HepG2 (cell line): Measurements from ENCODE around the gene GAL3ST1. TPM values are rescaled to one million over a fixed set of nuclear protein-coding genes. Genes with fewer than 3 reads are reported as not detected.

Source experiments
- ATAC-seq: fragments of 200-7000 bp; cut with Tn5 transposase; 3 replicates; pipeline ENCODE4 v1.9.1; 2020; ENCODE audit warnings: mild to moderate bottlenecking, moderate library complexity
- BruUV-seq: library from RNA; stranded (reverse); fragments of 400-500 nt; replicated peaks from 2 replicates; lab custom pipeline; 2021; lab: Mats Ljungman, UMichigan
- CTCF ChIA-PET: fragments of 300-600 bp; formaldehyde crosslinking; extraction: SDS; loops from one replicate; lab custom pipeline; 2021; ENCODE audit warnings: low total read pairs, inconsistent platforms, low intra/inter-chr PET ratio; lab: Yijun Ruan, JAX
- POLR2A ChIA-PET: fragments of 350-600 bp; sonication (Branson Sonifier 250); formaldehyde crosslinking; loops from one replicate; lab custom pipeline; 2020; ENCODE audit warnings: antibody characterized with exemption, inconsistent platforms; lab: Yijun Ruan, JAX
- DNase-seq: peaks from one replicate; pipeline ENCODE4 v3.0.0-alpha.2; 2015; ENCODE audit warnings: low spot score
- FAIRE-seq: peaks from 3 replicates; lab custom pipeline; 2011; peaks lifted over from hg19 to GRCh38; lab: Jason Lieb, UNC
- H2AFZ ChIP-seq: one replicate; pipeline ENCODE4 v1.6.1; 2011; ENCODE audit warnings: low read length, inconsistent platforms
- H3K27ac ChIP-seq: fragments of 300-600 bp; 3 replicates; pipeline ENCODE4 v1.8.0; 2011; ENCODE audit warnings: mixed run types, mild to moderate bottlenecking, mixed read lengths, low read length, inconsistent platforms; ENCODE audit not compliant: insufficient read depth; ENCODE audit errors: extremely low read length
- H3K27me3 ChIP-seq, 2 experiments: fragments of 200-600 bp in 1 of 2; 2 replicates in 1 of 2; 3 replicates in 1 of 2; pipeline versions ENCODE4 v1.6.0 to v1.8.0; 2011; ENCODE audit warnings: low read length in 2 of 2, mild to moderate bottlenecking in 2 of 2, moderate library complexity in 2 of 2, inconsistent platforms in 1 of 2; ENCODE audit not compliant: insufficient read depth in 2 of 2, control insufficient read depth in 1 of 2
- H3K36me3 ChIP-seq, 2 experiments: fragments of 200-600 bp in 1 of 2; replicated peaks in 1 of 2; 2 replicates in 1 of 2; 3 replicates in 1 of 2; pipeline versions ENCODE4 v1.5.1 to v1.8.0; 2011; ENCODE audit warnings: low read length in 2 of 2, inconsistent platforms in 1 of 2; ENCODE audit not compliant: insufficient read depth in 2 of 2, control insufficient read depth in 1 of 2
- H3K4me1 ChIP-seq: 2 replicates; pipeline ENCODE4 v1.5.1; 2012; ENCODE audit warnings: low read length, inconsistent platforms; ENCODE audit not compliant: insufficient read depth
- H3K4me2 ChIP-seq: 2 replicates; pipeline ENCODE4 v1.6.0; 2011; ENCODE audit warnings: low read depth, low read length, inconsistent platforms
- H3K4me3 ChIP-seq, 3 experiments: fragments of 200-600 bp in 1 of 3; sonication (generic), shearing (Covaris generic) in 1 of 3; replicated peaks in 1 of 3; 2 replicates each; pipeline ENCODE4 v1.5.1; 2011 to 2016; ENCODE audit warnings: low read length in 3 of 3, inconsistent platforms in 2 of 3, low read depth in 2 of 3, mild to moderate bottlenecking in 2 of 3, control low read depth in 1 of 3, mixed read lengths in 1 of 3; ENCODE audit not compliant: insufficient read depth in 1 of 3
- H3K79me2 ChIP-seq: one replicate; pipeline ENCODE4 v1.6.1; 2011; ENCODE audit warnings: low read length, inconsistent platforms; ENCODE audit not compliant: insufficient read depth
- H3K9ac ChIP-seq: 2 replicates; pipeline ENCODE4 v1.6.0; 2011; ENCODE audit warnings: mild to moderate bottlenecking, low read depth, low read length, inconsistent platforms; ENCODE audit not compliant: insufficient read depth
- H3K9me3 ChIP-seq: 2 replicates; pipeline ENCODE4 v1.5.1; 2012; ENCODE audit warnings: mild to moderate bottlenecking, low read length
- H4K20me1 ChIP-seq: 2 replicates; pipeline ENCODE4 v1.6.0; 2011; ENCODE audit warnings: inconsistent platforms, mild to moderate bottlenecking, low read length, moderate library complexity; ENCODE audit not compliant: insufficient read depth
- ARNT ChIP-seq: fragments of 450-650 bp; IDR thresholded peaks from 2 replicates; pipeline ENCODE4 v1.6.1; 2017
- EP300 ChIP-seq, 3 experiments: sonication (generic) in 1 of 3; formaldehyde crosslinking in 1 of 3; IDR thresholded peaks; 2 replicates each; pipeline versions ENCODE4 v1.5.1 to v1.6.1; 2011 to 2020; ENCODE audit warnings: low read depth in 2 of 3, low read length in 2 of 3, borderline replicate concordance in 1 of 3, improper control_type of control experiment in 1 of 3, mild to moderate bottlenecking in 1 of 3, missing genetic modification reagents in 1 of 3, moderate library complexity in 1 of 3
- GPN1 ChIP-seq: sonication (generic); formaldehyde crosslinking; IDR thresholded peaks from 2 replicates; pipeline ENCODE4 v1.5.1; 2020; ENCODE audit warnings: missing genetic modification reagents, borderline replicate concordance
- NR1H2 ChIP-seq: sonication (generic); formaldehyde crosslinking; IDR thresholded peaks from 2 replicates; pipeline ENCODE4 v1.8.1; 2022; ENCODE audit warnings: low read depth, missing genetic modification reagents, borderline replicate concordance
- NR2C2 ChIP-seq: sonication (generic); formaldehyde crosslinking; IDR thresholded peaks from 2 replicates; pipeline ENCODE4 v1.4.0; 2020; ENCODE audit warnings: missing genetic modification reagents, mild to moderate bottlenecking, moderate library complexity, borderline replicate concordance
- NR2F2 ChIP-seq: IDR thresholded peaks from 2 replicates; pipeline ENCODE4 v1.6.1; 2012; ENCODE audit warnings: low read depth, inconsistent platforms, borderline replicate concordance
- NR2F6 ChIP-seq, 2 experiments: IDR thresholded peaks; 2 replicates each; pipeline ENCODE4 v1.6.1; 2016; ENCODE audit warnings: antibody characterized with exemption in 1 of 2, mild to moderate bottlenecking in 1 of 2
- SMC3 ChIP-seq: IDR thresholded peaks from 2 replicates; pipeline ENCODE4 v1.6.1; 2011; ENCODE audit warnings: low read length, improper control_type of control experiment
- SOX13 ChIP-seq, 3 experiments: fragments of 450-650 bp in 1 of 3; sonication (generic) in 1 of 3; formaldehyde crosslinking in 1 of 3; IDR thresholded peaks in 2 of 3; conservative IDR thresholded peaks in 1 of 3; 2 replicates each; pipeline versions ENCODE4 v1.5.0 to v1.6.1; 2016 to 2020; ENCODE audit warnings: antibody characterized with exemption in 1 of 3, mild to moderate bottlenecking in 1 of 3, missing compliant biosample characterization in 1 of 3, missing genetic modification reagents in 1 of 3, moderate library complexity in 1 of 3
- SP5 ChIP-seq: IDR thresholded peaks from 2 replicates; pipeline ENCODE4 v1.6.1; 2016; ENCODE audit warnings: low read depth, borderline replicate concordance
- U2AF2 ChIP-seq: fragments of 200-400 bp; formaldehyde crosslinking; IDR thresholded peaks from 2 replicates; pipeline ENCODE4 v1.6.1; 2017; ENCODE audit warnings: low read depth, mild to moderate bottlenecking, low read length
- ZNF558 ChIP-seq: sonication (generic); formaldehyde crosslinking; IDR thresholded peaks from 2 replicates; pipeline ENCODE4 v1.9.0; 2022; ENCODE audit warnings: mild to moderate bottlenecking, missing genetic modification reagents, borderline replicate concordance
- WGBS: methylation state at CpG from one replicate; pipeline ENCODE4 v1.1.6; 2017; ENCODE audit warnings: low lambda C conversion rate; 5-methylcytosine and 5-hydroxymethylcytosine counted together
- in situ Hi-C: cut with HindIII; loops from 2 replicates; pipeline ENCODE4 v1.10.0; 2017; ENCODE audit warnings: low pct_unique_long_range_greater_than_20kb; ENCODE audit not compliant: extremely low pct_ligation_motif_present
- intact Hi-C: fragments of 100-400 bp; cut with micrococcal nuclease; formaldehyde crosslinking; loops from one replicate; pipeline ENCODE4 v1.10.0; 2022; ENCODE audit not compliant: unreplicated experiment
- polyA plus RNA-seq, 8 experiments: library from polyadenylated mRNA; depleted of rRNA in 3 of 8; stranded (reverse) in 7 of 8; unstranded in 1 of 8; fragments of >200 nt; fragmentation: Illumina TruSeq in 4 of 8; extraction: Trizol in 4 of 8; gene quantifications; 2 replicates each; pipeline versions ENCODE4 v1.2.1 to v1.2.3, GENCODE V29; 2011 to 2016; ENCODE audit warnings: low read depth in 4 of 8, missing spikeins in 1 of 8, mixed read lengths in 1 of 8; ENCODE audit not compliant: insufficient read depth in 1 of 8
- total RNA-seq, 5 experiments: library from RNA; depleted of rRNA; stranded (reverse); fragments of >200 nt; fragmentation: Illumina TruSeq; extraction: Trizol; gene quantifications; 2 replicates each; pipeline ENCODE4 v1.2.3, GENCODE V29; 2016; ENCODE audit warnings: low read depth in 1 of 5
- TF ChIP-seq, protein P1 (sequence below): sonication (generic); formaldehyde crosslinking; IDR thresholded peaks from 2 replicates; pipeline ENCODE4 v1.5.1; 2020; ENCODE audit warnings: mild to moderate bottlenecking, missing genetic modification reagents, moderate library complexity
- TF ChIP-seq, protein P2 (sequence below): sonication (generic); formaldehyde crosslinking; IDR thresholded peaks from 2 replicates; pipeline ENCODE4 v1.4.0; 2020; ENCODE audit warnings: missing genetic modification reagents, borderline replicate concordance

Gene GAL3ST1
- total and polyA plus RNA-seq, 2 of the 13 experiments (the other 11 are each of a cell fraction or from before 2014, with no cell fraction given), result 4.4 to 14.7 TPM

DNA sequence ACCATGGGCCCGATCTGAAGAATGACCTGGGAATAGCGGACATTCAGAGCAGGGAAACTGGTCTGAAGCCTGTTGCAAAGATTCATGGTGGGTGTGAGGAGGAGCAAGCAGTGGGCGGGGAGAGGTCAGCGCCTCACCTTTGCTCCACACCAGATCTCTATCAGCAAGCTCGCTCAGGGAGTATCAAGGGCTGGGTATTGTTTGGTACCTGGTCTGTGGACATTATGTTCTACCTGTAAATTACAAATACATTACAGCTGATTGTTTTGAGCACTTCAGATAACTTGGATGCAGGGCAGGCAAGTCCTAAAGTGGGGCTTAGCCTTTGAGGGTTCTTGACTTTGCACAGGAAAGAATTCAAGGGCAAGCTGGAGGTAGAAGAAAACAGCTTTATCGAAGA lies 58.2 kb downstream of the GAL3ST1 start:
- Histone ChIP-seq H3K36me3 (no peaks in the 10 kb centered on the region), H4K20me1 (no peaks in the 10 kb centered on the region), H3K4me1 (peaks cover 33% of the 10 kb centered on the region), H3K79me2 (no peaks in the 10 kb centered on the region), H3K4me3 (no peak overlapping the region), H3K27ac (no peak overlapping the region), H3K27me3 (0 out of 5 replicates have a peak, but pooled peaks cover 1 to 4% of the 10 kb centered on the region in 2 experiments), H3K4me2 (peak overlapping the region; percentile 33), H3K9ac (no peak overlapping the region), H2AFZ (no peak overlapping the region), H3K9me3 (no peaks in the 10 kb centered on the region)
- no peak for DNase-seq
- TF ChIP-seq NR2F6 (IDR thresholded peaks at IDR 0.05) (no peak; the same call in 1 of the 2 replicates), NR2F6 (CRISPR knock-in tag; IDR thresholded peaks at IDR 0.05) (peak; percentile 63; the same call in 1 of the 2 replicates), NR2F2 (0 out of 2 replicates have a peak, but pooled peaks have one; percentile 27), SOX13 (IDR thresholded peaks at IDR 0.05) (no peak), SOX13 (CRISPR knock-in tag; conservative IDR thresholded peaks at IDR 0.05 in 1 of 2, IDR thresholded peaks at IDR 0.05 in 1 of 2) (0 out of 4 replicates have a peak, but pooled peaks of 1 of the 2 experiments have one; percentile 20), SMC3 (0 out of 2 replicates have a peak, but pooled peaks have one; percentile 3), NR1H2 (no peak), EP300 (IDR thresholded peaks at IDR 0.05; ENCODE audit: low read depth in 2 of 2, low read length in 2 of 2) (no peak), EP300 (CRISPR knock-in tag; IDR thresholded peaks at IDR 0.05; ENCODE audit: borderline replicate concordance) (no peak), SP5 (CRISPR knock-in tag) (peak; percentile 49; the same call in 1 of the 2 replicates)
- intact Hi-C loops (no loop called here), in situ Hi-C loops (no loop called here)
- ChIA-PET POLR2A (no interaction called here), CTCF (no interaction called here)
- WGBS, result 2% methylated on average over 6 of the region's 6 CpGs
- ATAC-seq, result peak; percentile 76
- no TSS peak for BruUV-seq
- FAIRE-seq, result peak; percentile 54

DNA sequence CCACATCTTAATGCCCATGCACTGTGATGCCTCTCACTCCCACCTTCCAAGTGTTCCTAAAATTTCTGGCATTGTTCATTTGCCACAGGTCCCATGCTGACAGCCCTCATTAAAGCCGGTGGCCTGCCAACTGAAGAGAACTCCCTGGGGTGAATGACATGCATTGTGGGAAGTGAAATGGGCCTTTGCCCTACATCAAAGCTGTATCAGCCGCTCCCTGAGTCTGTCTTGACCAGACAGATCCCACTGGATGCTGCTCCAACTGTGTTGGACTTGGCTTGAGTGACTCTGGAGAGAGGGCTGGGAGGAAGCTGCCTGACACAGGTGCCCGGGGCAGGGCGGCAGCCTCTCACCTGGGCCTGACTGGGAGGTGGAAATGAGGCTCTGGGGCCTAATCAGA lies 60.2 kb downstream of the GAL3ST1 start:
- H3K9ac ChIP-seq, result no peak overlapping the region
- no peaks in the 10 kb centered on the region for H3K9me3 ChIP-seq
- no peak overlapping the region for H3K4me3 ChIP-seq
- H2AFZ ChIP-seq, result no peak overlapping the region
- in situ Hi-C loops, result no loop called here
- no peaks in the 10 kb centered on the region for H3K79me2 ChIP-seq
- DNase-seq (no peak), ATAC-seq (peak; percentile 76), FAIRE-seq (no peak)
- H3K27ac ChIP-seq, result no peak overlapping the region
- H4K20me1 ChIP-seq, result no peaks in the 10 kb centered on the region
- intact Hi-C loops, result no loop called here
- BruUV-seq, result no TSS peak
- ChIA-PET CTCF (no interaction called here), POLR2A (no interaction called here)
- whole genome bisulfite sequencing, result 0% methylated on average over 1 of the region's 4 CpGs
- peaks cover 40% of the 10 kb centered on the region for H3K4me1 ChIP-seq
- no peak overlapping the region for H3K4me2 ChIP-seq
- H3K36me3 ChIP-seq, result no peaks in the 10 kb centered on the region
- H3K27me3 ChIP-seq, result 0 out of 5 replicates have a peak, but pooled peaks cover 1 to 4% of the 10 kb centered on the region in 2 experiments
- TF ChIP-seq U2AF2, result no peak
- TF ChIP-seq, protein P1, sequence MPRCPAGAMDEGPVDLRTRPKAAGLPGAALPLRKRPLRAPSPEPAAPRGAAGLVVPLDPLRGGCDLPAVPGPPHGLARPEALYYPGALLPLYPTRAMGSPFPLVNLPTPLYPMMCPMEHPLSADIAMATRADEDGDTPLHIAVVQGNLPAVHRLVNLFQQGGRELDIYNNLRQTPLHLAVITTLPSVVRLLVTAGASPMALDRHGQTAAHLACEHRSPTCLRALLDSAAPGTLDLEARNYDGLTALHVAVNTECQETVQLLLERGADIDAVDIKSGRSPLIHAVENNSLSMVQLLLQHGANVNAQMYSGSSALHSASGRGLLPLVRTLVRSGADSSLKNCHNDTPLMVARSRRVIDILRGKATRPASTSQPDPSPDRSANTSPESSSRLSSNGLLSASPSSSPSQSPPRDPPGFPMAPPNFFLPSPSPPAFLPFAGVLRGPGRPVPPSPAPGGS (CRISPR knock-in tag), result no peak
- TF ChIP-seq ZNF558 (CRISPR knock-in tag), result no peak
- TF ChIP-seq, protein P2, sequence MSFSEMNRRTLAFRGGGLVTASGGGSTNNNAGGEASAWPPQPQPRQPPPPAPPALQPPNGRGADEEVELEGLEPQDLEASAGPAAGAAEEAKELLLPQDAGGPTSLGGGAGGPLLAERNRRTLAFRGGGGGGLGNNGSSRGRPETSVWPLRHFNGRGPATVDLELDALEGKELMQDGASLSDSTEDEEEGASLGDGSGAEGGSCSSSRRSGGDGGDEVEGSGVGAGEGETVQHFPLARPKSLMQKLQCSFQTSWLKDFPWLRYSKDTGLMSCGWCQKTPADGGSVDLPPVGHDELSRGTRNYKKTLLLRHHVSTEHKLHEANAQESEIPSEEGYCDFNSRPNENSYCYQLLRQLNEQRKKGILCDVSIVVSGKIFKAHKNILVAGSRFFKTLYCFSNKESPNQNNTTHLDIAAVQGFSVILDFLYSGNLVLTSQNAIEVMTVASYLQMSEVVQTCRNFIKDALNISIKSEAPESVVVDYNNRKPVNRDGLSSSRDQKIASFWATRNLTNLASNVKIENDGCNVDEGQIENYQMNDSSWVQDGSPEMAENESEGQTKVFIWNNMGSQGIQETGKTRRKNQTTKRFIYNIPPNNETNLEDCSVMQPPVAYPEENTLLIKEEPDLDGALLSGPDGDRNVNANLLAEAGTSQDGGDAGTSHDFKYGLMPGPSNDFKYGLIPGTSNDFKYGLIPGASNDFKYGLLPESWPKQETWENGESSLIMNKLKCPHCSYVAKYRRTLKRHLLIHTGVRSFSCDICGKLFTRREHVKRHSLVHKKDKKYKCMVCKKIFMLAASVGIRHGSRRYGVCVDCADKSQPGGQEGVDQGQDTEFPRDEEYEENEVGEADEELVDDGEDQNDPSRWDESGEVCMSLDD, result no peak
- no peak for TF ChIP-seq GPN1 (CRISPR knock-in tag)
- TF ChIP-seq NR2C2, result no peak
- no peak for TF ChIP-seq ARNT
